A549 treated with Hydrocortisone at 1 μM for 4 hours (cell line): ENCODE measurements around the gene LCOR. TPM values are rescaled to one million over a fixed set of nuclear protein-coding genes. Genes with fewer than 3 reads are reported as not detected.

ENCODE experiments used
- total RNA-seq: library from RNA; stranded (reverse); fragments of 200-300 nt; extraction: Qiagen RNA extraction; gene quantifications from 5 replicates; pipeline ENCODE4 v1.2.3, GENCODE V29; 2022

The LCOR gene
- total RNA-seq: 6.5 to 15.0 TPM (median 8.1 TPM) in 5 replicates

GRCh38 chr10:96831867-96832720, at the start of gene LCOR:
TSS of gene LCOR (plus strand) at chr10:96832298. CDS start at chr10:96949058, 116,760 bp downstream.

Other genes with a start within 250 kb of the LCOR start
- gene TM9SF3, start 245.3 kb upstream of the LCOR start, total RNA-seq: 70.1 to 97.9 TPM (median 85.3 TPM) in 5 replicates
- 0.54 to 0.86 TPM (median 0.67 TPM) in 5 replicates for gene PIK3AP1, start 111.8 kb upstream of the LCOR start, total RNA-seq